Prostate gland (tissue), 2 donors: ENCODE data around the gene PLA2G2F. TPM values are rescaled to one million over a fixed set of nuclear protein-coding genes. Genes with fewer than 3 reads are reported as not detected.

Experiments used
- DNase-seq: peaks from one replicate; pipeline ENCODE4 v3.0.0-alpha.2; 2019; ENCODE audit warnings: low spot score
- H3K27ac ChIP-seq, 2 donors: fragments of 200-600 bp; sonication (generic); 2 replicates each; pipeline ENCODE4 v1.5.1; 2017 to 2019
- H3K27me3 ChIP-seq: fragments of 200-600 bp; sonication (generic); replicated peaks from 2 replicates; pipeline ENCODE4 v1.5.1; 2019; ENCODE audit not compliant: insufficient read depth
- H3K36me3 ChIP-seq, 2 donors: fragments of 200-600 bp; sonication (generic); 1 replicate in 1 of 2; 2 replicates in 1 of 2; pipeline versions ENCODE4 v1.5.1 to v1.8.1; 2017 to 2019
- H3K4me1 ChIP-seq: fragments of 200-600 bp; sonication (generic); replicated peaks from 2 replicates; pipeline ENCODE4 v1.5.1; 2019
- H3K4me3 ChIP-seq, 2 donors: fragments of 200-600 bp; sonication (generic); 2 replicates each; pipeline ENCODE4 v1.5.1; 2017 to 2019
- H3K9me3 ChIP-seq: fragments of 200-600 bp; sonication (generic); 2 replicates; pipeline ENCODE4 v1.5.1; 2017
- POLR2A ChIP-seq: fragments of 450-650 bp; IDR thresholded peaks from one replicate; pipeline ENCODE4 v1.6.1; 2016; ENCODE audit warnings: antibody characterized with exemption, mild to moderate bottlenecking
- POLR2AphosphoS5 ChIP-seq: sonication (generic); formaldehyde crosslinking; IDR thresholded peaks from one replicate; pipeline ENCODE4 v1.6.1; 2017; ENCODE audit warnings: antibody characterized with exemption
- WGBS: methylation state at CpG from one replicate; pipeline ENCODE4 v1.1.5; 2018; 5-methylcytosine and 5-hydroxymethylcytosine counted together
- intact Hi-C: fragments of 100-400 bp; cut with DNase I; formaldehyde crosslinking; loops from one replicate; pipeline ENCODE4 v1.14.2; 2022
- total RNA-seq, 2 donors: library from RNA; depleted of rRNA; stranded (reverse); fragments of >200 nt; gene quantifications; one replicate each; pipeline ENCODE4 v1.1.0, GENCODE V29; 2016
- TF ChIP-seq, protein P1 (sequence below), 4 experiments: fragments of 200-600 bp in 2 of 4; fragments of 450-650 bp in 2 of 4; sonication (generic) in 2 of 4; IDR thresholded peaks; 1 replicate in 3 of 4; 2 replicates in 1 of 4; pipeline ENCODE4 v1.5.1; 2016 to 2019; ENCODE audit warnings: antibody characterized with exemption in 4 of 4, mild to moderate bottlenecking in 2 of 4, moderate library complexity in 2 of 4

PLA2G2F gene
- total RNA-seq, 2 donors from 2014 or later: 0.23 TPM

DNA sequence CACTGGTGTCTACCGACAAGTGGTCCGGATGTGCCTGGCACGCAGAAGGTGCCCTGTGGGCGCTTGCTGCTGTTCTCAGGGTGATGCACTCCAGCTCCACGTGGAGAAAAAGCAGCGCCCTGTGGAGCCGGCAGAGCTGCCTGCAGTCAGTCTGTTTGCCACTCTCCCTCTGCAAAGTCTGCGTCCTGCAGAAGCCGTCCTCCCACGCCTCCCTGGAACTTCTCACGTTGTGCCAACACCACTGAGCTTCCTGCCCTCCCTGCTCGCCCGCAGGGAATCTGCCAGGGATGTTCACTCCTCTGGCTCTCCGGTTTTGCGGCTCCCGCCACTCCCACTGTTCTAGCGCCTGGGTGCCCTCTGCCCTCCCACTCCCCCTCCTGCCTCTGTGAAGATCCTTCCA lies 26.9 kb downstream of the PLA2G2F start:
- Histone ChIP-seq H3K27me3 (no peaks in the 10 kb centered on the region), H3K36me3 (no peaks in the 10 kb centered on the region), H3K27ac (no peak overlapping the region), H3K4me1 (peaks cover 3% of the 10 kb centered on the region), H3K4me3 (no peak overlapping the region), H3K9me3 (no peaks in the 10 kb centered on the region)
- intact Hi-C loops: loop anchor here (1.0 kb wide), 1 partner anchor 26 kb away; no protein-coding TSS in a partner anchor
- WGBS: 35% methylated on average over 17 of the region's 17 CpGs
- TF ChIP-seq POLR2AphosphoS5: peak; percentile 58
- TF ChIP-seq POLR2A: no peak
- DNase-seq: peak; percentile 39

DNA sequence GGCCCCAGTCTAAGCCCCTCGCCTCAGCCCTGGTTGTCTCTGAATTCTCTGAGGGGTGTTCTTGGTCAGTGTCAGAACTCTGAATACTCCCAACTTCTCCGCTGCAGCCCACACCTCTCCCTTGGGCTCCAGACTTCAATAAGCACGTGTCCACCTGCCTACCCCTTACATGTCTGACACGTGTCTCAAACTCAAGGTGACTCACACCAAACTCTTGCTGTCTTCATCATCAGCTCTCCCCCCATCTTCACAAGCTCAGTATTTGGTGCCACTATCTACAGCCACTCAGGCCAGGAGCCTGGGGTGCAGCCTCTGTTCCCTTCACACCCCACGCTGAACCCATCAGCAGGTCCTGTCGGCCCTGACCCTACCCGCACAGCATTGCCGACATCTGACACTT lies 28.0 kb downstream of the PLA2G2F start:
- peaks cover 3% of the 10 kb centered on the region for H3K4me1 ChIP-seq
- WGBS: 94% methylated on average over 8 of the region's 8 CpGs
- H3K4me3 ChIP-seq: no peak overlapping the region
- H3K9me3 ChIP-seq: no peaks in the 10 kb centered on the region
- no peaks in the 10 kb centered on the region for H3K36me3 ChIP-seq
- DNase-seq: no peak
- TF ChIP-seq, protein P1, sequence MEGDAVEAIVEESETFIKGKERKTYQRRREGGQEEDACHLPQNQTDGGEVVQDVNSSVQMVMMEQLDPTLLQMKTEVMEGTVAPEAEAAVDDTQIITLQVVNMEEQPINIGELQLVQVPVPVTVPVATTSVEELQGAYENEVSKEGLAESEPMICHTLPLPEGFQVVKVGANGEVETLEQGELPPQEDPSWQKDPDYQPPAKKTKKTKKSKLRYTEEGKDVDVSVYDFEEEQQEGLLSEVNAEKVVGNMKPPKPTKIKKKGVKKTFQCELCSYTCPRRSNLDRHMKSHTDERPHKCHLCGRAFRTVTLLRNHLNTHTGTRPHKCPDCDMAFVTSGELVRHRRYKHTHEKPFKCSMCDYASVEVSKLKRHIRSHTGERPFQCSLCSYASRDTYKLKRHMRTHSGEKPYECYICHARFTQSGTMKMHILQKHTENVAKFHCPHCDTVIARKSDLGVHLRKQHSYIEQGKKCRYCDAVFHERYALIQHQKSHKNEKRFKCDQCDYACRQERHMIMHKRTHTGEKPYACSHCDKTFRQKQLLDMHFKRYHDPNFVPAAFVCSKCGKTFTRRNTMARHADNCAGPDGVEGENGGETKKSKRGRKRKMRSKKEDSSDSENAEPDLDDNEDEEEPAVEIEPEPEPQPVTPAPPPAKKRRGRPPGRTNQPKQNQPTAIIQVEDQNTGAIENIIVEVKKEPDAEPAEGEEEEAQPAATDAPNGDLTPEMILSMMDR (IDR thresholded peaks at IDR 0.05): no peak
- TF ChIP-seq POLR2AphosphoS5 (no peak), POLR2A (no peak)
- intact Hi-C loops: no loop called here
- no peak overlapping the region for H3K27ac ChIP-seq
- no peaks in the 10 kb centered on the region for H3K27me3 ChIP-seq

DNA sequence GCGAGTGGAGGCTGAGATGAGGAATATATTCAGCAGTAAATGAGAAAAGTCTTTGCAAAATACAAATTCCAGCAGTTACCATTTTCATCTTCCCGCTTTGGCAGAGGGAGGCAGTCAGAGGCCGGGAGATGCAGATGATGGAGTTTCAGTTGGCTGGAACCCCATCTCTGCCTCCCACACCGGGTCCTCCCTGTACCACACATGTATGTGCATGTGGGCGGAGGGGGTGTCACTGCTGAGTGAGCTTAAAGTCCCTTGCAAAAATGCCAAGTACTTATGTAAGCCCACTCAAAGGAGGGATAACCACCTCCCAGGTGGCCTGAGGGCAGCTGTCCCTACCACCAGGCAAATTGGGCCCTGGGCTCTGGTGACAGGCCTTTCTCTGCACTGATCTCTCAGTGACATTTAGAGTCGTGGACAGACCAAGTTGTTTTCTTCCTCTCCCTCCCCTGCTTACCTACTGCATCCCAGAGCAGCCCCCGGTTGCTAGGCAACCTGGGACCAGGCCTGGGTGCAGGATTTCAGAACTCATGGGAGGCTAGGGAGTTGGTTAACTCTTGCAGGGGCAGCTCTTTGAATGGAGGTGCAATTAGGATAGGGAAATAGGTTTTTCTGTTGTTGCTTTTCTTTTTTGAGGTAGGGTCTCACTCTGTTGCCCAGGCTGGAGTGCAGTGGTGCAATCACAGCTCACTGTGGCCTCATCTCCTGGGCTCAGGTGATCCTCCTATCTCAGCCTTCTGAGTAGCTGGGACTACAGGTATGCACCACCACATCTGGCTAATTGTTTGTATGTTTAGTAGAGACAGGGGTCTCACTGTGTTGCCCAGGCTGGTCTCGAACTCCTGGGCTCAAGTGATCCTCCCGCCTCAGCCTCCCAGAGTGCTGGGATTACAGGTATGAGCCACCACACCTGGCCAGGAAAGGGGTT lies 29.7 kb downstream of the PLA2G2F start:
- TF ChIP-seq POLR2AphosphoS5: no peak
- TF ChIP-seq POLR2A: no peak
- TF ChIP-seq, protein P1 (IDR thresholded peaks at IDR 0.05): no peak
- Histone ChIP-seq H3K4me3 (no peak overlapping the region), H3K27me3 (no peaks in the 10 kb centered on the region), H3K9me3 (no peaks in the 10 kb centered on the region), H3K27ac (no peak overlapping the region), H3K4me1 (peaks cover 3% of the 10 kb centered on the region), H3K36me3 (no peaks in the 10 kb centered on the region)
- WGBS: 61% methylated on average over 9 of the region's 9 CpGs
- DNase-seq: no peak
- intact Hi-C loops: no loop called here

DNA sequence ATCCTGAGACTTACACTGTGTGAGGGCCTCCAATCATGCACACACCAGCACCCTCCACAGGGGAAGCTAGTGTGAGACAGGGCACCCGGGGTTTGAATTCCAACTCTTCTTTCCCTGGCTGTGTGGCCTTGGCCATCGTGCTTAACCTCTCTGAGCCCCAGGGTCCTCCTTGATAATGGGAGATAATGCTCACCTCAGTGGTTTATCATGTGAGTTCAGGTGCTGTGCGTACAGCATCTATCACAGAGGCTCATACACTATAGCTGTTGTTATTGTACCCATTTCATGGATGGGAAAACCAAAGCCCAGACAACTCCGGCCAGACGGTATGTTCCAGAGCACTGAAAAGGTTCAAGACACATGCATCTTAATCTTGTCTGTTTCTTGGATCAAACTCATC lies 30.8 kb downstream of the PLA2G2F start:
- H3K9me3 ChIP-seq: no peaks in the 10 kb centered on the region
- no peak overlapping the region for H3K27ac ChIP-seq
- no peak overlapping the region for H3K4me3 ChIP-seq
- no peaks in the 10 kb centered on the region for H3K36me3 ChIP-seq
- H3K4me1 ChIP-seq: peaks cover 3% of the 10 kb centered on the region
- WGBS: 100% methylated on average over 5 of the region's 5 CpGs
- intact Hi-C loops: no loop called here
- DNase-seq: no peak
- H3K27me3 ChIP-seq: no peaks in the 10 kb centered on the region
- TF ChIP-seq, protein P1 (IDR thresholded peaks at IDR 0.05): no peak
- TF ChIP-seq POLR2AphosphoS5: no peak
- TF ChIP-seq POLR2A: no peak

DNA sequence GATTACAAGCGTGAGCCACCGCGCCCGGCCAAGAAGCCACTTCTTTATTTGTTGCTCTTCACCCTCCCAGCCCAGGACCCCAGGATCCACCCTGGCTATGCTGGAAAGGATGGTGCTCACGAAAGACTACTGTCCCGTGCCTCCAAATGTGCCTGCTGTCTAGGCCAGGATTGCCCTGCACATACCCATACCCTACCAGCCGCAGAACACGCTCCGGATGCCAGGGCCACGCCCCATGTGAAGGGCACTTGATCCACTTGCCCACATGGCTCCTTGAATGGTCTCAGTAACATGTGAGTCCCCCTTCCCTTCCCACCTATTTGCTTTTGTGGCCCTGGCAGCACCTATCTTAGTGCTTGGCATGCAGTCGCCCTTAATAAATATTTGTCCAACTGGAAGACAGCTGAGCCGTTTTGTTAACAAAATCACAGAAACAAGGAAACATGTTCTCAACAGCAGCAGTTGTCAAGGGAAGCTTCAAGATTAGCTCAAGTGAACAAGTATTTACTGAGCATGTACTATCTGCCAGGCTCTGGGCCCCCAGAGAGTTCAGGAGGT lies 33.0 kb downstream of the PLA2G2F start:
- Histone ChIP-seq H3K4me3 (no peak overlapping the region), H3K27ac (no peak overlapping the region), H3K36me3 (no peaks in the 10 kb centered on the region), H3K9me3 (no peaks in the 10 kb centered on the region), H3K27me3 (no peaks in the 10 kb centered on the region), H3K4me1 (no peaks in the 10 kb centered on the region)
- WGBS: 77% methylated on average over 12 of the region's 12 CpGs
- peak; percentile 35 for DNase-seq
- TF ChIP-seq, protein P1 (IDR thresholded peaks at IDR 0.05): no peak
- TF ChIP-seq POLR2AphosphoS5: peak; percentile 53
- intact Hi-C loops: no loop called here
